GM18508 (cell line): ENCODE measurements around the gene RHEB.

Experiments
- ATAC-seq: cut with Tn5 transposase; IDR thresholded peaks from one replicate; pipeline ENCODE4 v1.9.1; 2021; ENCODE audit warnings: moderate number of reproducible peaks; ENCODE audit not compliant: insufficient read depth, unreplicated experiment

The RHEB gene, protein sequence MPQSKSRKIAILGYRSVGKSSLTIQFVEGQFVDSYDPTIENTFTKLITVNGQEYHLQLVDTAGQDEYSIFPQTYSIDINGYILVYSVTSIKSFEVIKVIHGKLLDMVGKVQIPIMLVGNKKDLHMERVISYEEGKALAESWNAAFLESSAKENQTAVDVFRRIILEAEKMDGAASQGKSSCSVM

DNA sequence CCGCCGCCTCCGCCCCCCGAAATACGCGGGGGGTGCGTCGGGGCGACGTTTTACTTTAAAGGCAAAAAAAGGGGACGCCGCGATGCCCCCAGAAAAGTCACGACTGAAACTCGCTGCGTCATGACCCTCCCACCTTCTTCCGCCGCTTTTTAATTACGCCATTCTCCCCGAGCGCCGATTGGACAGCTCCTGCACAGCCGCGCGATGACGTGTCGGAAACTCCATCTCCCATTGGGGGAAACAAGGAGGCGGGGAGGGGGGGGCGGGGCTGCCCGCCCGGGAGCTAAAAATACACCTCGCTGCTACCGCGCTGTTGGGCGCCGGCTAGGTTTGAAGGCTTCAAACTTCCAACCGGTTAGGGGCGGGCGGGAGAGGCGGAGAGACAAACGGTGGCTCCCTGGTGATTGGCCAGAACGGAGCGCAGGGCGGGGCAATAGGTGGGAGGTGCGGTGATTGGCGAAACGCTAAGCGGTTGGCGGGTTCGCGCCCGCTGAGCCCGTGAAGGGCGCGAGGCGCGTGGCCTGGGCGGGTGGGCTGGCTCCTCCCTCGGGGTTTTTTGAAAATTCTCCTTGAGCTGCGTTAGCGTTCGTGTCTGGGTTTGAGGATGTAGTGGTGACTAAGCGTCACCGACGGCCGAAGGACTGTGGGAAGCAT is at the start of gene RHEB:
TSS of gene RHEB (minus strand) at position 131 of the 654 bp plus-strand sequence. CDS start 384 bp downstream, outside the sequence.
- peak; percentile 63 for ATAC-seq

DNA sequence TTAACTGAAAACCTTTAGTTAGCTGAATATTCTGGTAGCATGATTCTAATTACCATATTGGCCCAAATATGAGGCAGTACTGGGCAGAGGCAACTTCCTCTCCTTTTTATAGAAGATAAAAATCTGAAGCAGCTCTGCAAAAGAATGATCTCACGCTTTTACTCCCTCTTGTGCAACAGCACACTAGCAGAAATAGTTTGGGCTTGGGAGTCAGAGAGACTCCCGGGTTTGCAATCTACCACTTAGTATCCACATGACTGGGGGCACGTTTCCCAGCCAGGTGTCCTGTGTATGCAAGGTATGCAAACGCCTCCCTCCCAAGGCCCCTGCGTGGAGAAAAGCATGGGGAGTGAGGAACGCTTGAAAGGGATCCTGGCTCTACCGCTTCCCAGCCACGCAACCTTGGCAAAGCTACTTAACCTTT is 47.2 kb upstream of the RHEB start:
- ATAC-seq: no peak

DNA sequence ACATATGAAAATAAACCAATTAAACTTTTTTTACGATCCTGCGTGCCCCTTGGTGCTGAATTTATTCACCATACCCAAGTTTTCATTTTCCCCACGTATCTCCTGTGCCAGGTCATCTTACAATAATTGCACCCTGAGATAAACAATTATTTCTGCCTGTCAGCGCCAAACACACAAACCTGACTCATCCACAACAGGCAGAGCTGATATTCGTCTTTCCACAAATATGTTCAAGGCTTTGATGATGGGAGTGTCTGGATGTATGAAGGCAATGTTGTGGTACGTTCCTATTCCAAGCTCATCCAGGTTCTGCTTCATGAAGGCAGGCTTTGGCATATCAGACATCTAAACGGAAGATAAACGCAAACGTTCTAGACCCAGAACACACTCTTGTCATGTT is 45.8 kb upstream of the RHEB start:
- no peak for ATAC-seq

DNA sequence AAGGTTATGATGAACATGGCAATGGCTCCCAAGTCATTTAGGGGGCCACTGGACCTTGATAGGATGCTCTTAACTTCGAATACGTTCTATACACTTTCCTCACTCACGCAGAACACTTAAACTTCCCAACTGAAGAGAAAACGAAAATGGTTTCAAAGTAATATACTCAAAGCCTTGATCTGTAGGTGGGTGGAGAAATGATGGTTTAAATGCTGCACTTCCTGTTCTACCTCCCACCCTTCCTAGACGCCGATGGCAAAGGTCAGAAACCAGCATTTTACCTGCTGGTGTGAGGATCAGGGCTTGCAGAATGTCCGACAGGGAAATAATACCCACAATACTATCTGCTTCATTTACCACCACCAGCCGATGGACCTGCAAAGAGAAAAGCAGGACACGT is 40.5 kb upstream of the RHEB start:
- no peak for ATAC-seq

DNA sequence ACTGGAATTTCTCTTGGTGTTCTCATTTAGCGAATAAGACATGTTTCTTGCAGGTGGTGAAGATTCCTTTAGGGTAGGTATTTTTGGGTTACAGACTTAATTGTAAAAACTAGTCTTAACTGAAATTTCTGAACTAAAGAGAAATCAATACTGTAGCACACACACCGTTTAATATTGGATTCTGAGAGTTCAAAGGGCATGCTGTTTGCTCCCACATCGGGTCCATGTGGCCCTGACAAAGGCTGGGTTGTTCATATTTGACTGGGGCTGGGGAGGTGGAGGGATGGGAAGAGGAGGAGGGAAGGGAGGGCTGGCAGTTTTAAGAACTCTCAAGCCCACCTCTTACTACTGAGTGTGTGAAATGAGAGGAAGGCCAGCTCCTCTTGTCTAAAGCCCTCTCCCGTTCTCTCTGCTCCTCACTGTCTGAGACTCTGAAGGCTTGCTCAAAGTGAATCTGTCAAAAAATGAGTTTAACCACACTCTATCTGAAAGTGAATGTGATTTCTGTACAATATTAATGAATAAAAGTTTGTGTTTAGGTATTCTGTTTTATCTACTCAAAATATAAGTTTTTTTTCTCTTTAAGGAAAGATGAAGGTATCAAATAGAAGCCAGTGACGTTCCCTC is 40.0 kb upstream of the RHEB start:
- no peak for ATAC-seq

DNA sequence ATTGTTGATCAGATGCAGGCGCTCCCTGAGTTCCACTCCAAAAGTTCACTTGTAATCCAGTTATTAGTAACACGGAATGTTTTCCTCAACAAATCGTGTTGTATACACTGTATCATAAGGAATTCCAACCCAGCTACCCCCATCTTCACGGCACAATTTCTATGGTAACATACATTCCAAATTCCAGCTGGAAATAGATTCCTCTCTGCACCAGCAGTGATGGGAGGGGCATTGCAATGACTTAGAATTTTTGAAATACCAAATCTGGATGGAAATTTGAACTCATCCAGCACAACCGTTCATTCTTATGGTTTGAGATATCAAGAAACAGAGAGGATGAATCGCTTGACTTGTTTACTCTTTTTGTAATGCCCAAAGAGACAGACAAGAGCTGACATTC is 38.9 kb upstream of the RHEB start:
- ATAC-seq: no peak

DNA sequence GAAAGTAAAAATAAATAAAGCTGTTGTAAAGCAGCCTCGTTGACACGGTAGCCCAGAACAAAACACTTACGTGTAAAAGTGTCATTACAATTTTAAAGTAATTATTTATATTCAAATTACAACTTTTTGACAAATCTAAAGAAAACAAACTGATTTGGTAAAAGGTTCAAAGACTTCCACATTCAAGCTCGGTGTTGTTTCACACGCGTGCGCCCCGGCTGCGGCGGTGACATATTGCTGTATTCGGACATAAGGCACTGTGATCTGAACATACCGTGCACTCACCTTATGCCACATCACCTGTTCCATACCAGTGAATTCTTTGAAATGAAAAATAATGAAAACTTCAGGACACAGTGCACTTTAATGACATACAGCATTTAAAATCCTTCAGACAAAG is 36.9 kb upstream of the RHEB start:
- no peak for ATAC-seq

DNA sequence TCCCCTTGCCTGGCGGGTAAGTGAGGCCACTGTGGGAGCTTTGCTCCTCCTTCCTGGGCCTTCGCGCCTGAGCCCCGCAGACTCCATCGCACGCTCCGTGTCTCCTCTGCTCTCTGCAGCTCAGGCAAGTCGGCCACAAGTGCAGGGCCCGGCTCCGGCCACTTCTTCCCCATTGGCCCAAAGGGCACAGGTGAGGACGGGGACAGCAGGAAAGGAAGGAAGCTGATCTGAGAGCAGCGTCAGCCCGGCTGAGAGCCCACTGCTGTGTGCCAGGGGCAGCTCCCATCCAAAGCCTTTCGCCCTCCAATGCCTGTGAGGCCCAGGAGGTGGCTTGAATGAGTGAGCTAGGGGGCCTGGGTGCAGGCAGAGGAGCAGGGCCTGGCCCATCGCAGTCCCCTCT is 33.7 kb upstream of the RHEB start:
- ATAC-seq: no peak

DNA sequence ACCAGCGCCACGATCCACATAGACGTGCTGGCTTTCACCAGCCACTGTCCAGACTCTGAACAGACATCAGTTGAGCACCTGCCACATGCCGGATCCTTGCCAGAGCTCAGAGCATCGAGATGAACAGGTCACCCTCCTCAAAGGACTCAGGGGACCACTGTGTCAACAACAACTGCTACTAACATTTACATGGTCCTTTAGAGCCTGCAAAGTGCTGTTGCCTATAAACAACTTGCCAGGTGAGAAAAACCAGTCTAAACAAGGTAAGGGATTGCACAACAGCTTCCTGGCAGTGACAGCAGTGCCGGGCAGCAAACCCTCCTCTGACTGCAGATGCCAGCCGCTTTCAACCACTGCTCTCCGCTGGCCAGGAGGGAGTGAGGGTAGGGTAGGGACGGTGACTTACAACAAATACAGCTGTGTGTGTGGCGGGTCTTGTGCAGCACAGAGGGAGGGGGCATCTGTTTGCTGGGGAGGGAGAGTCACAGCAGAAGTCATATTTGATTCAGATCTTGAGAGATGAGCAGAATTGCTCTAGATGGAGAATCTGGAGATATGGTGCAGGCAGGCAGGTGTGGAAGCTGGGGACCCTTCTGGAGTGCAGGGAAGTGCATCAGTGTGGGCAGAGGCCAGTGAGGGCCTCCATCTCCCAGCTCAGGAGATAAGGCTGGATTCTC is 32.8 kb upstream of the RHEB start:
- no peak for ATAC-seq

DNA sequence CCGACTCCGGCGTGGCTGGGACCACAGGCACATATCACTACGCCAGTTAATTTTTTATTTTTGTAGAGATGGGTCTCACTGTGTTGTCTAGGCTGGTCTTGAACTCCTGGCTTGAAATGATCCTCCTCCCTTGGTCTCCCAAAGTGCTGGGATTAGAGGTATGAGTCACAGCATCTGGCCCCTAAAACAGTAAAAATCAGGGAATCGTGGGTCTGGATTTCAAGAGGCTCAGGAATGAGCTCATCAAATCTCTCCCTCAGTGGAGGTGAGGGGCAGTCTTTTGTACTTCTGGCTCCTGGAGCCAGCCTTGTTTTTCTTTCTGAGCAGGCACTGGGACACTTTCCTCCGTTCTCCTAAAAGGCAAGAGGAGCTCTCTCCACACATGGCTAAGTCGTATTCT is 32.1 kb upstream of the RHEB start:
- no peak for ATAC-seq

DNA sequence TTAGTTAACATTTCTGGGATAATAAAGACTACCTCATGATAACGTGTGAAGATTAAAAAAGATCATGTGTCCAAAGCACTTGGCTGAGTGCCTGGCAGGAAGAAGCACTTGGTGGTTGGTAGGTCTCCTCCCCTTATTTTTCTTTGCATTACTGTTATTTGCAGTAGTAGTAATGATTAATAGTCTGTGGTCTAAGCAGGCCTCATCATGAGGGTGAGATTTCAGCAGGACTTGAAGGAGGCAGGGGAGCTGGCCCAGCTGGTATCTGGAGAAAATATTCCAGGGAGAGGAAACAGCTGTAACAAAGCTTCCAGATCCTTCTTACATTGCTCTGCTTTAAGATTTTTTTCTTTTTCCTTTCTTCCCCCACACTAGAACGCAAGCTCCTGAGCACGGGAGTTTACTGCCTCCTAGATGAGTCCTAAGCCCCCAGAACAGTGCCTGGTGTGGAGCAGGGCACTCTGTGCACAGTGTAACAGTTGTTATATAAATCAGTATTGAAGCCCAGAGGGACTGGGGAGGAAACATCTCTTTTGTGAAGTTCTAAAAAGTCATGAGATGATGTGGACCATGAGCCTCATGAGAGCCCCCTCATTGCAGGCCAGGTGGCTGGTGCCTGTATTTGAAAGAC is 31.1 kb upstream of the RHEB start:
- no peak for ATAC-seq

DNA sequence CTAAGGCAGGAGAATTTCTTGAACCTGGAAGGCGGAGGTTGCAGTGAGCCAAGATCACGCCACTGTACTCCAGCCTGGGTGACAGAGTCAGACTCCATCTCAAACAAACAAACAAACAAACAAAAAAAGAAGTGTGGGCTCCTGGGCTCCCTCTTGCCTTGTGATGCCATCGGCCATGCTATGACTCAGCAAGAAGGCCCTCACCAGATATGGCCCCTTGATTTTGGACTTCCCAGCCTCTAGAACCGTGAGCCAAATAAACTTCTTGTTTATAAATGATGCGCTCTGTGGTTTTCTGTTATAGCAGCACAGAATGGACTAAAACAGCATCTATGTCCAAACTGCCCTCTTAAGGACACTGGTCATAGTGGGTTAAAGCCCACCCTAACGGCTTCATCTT is 29.9 kb upstream of the RHEB start:
- no peak for ATAC-seq

DNA sequence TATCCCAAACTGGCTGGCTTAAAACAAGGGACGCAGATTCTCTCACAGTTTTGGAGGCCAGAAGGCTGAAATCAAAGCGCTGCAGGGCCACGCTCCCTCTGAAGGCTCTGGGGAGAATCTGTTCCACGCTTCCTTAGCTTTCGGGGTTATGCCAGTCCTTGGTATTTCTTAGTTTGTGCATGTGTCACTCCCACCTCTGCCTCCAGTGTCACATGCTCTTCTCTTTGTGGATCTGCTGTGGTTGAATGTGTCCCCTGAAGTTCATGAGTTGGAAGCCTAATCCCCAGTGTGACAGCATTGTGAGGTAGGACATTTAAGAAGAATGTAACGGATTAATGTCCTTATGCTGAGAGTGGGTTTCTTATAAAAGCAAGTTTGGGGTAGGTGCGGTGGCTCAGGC is 29.4 kb upstream of the RHEB start:
- no peak for ATAC-seq

DNA sequence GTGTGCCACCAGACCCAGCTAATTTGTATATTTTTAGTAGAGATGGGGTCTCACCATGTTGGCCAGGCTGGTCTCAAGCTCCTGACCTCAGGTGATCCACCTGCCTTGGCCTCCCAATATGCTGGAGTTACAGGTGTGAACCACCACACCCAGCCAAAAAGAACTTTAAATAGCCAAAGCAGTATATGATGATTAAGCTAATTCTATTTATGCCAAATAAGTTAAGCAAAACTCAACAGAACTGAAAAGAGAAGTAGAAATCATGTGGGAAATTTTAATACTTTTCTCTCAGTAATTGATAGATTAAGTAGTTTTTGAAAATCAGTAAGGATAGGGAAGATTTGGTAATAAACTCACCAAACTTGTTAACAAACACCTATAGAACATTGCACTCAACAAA is 24.5 kb upstream of the RHEB start:
- ATAC-seq: no peak

DNA sequence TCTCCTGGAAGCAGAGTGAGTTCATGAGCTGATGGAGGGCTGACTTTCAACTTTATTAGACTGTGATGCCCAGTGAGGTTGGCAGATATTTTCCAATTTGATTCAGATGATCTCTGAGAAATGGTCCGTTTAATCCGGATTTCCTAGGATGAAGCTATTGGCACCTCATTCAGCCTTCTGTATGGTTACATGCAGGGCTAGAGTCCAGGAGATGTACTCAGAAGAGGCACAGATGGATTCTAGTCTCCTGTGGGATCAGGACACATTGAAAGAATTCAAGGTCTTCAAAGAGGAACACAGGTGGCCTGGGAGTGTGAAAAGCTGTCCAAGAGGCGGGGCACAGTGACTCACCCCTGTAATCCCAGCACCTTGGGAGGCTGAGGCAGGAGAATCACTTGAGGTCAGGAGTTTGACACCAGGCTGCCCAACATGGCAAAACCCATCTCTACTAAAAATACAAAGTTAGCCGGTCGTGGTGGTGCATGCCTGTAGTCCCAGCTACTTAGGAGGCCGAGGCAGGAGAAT is 23.0 kb upstream of the RHEB start:
- no peak for ATAC-seq

DNA sequence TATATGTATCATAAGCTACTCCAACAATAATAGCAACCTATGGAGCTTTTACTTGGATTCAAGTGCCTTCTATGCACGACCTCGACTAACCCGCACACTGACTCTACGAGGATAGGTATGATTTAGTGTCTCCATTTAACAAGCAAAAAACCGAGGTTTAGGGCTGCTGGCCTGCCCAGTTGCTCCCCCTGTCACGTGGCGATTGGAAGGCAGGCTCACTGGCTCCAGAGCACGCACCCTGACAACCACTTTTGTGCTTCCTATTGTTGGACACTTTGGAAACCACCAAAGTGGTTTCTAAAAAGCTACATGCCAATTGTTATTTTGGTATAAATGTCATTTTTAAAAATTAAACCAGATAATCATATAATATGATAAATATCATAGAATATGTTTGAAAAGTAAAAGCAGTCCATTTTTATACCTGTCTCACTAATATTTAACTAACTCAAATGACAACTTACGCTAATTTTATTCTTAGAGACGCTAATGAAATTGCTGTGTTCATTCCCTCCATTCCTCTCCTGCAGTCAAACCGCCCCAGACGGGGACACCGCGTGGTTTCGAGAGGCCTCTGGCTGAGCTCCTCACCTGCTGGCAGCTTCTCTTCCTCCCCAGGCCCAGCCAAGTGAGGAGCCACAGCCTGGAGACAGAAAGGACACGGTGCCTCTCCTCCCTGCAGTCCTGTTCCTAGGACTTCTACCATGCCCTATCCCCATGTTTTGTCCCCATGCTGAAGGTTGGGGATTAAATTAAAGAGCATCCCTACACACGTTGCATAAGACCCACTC is 22.2 kb upstream of the RHEB start:
- ATAC-seq: no peak

DNA sequence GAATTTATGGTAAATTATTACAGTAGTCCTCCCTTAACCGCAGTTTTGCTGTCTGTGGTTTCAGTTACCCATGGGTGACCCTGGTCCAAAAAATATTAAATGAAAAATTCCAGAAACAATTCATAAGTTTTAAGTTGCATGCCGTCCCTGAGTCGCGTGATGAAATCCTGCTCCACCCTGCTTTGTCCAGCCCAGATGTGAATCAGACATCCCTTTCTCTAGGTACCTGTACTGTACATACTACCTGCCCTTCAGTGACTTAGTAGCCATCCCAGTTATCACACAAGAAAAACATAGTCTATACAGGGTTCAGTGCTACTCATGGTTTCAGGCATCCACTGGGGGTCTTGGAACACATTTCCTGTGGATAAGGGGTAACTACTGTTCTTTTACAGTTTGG is 20.5 kb upstream of the RHEB start:
- ATAC-seq: no peak

DNA sequence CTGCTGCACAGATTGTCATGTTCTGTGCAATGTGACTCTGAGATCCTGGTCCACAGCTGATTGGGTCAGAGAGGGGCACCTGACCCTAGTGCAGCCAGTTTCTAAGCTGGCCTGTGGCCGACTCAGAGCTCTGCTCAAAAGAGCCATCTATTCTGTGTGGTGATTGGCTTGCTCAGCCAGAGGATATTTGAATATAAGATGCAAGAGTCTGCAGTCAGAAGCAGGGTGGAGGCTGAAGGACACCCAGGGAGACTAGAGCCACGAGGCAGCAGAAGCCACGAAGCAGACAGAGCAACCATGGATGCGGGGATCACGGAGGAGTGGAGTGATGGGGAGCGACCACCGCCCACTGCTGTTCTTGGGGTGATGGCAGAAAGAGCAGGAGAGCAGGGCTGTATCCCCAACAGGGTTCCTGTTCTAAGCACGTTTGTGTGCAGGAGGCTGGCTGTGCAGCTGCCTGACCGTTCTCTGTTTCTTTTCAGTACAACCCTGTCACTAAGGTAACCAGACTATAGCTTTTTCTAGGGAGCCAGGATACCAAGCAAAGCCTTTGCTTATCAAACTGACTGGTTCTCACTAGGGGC is 19.5 kb upstream of the RHEB start:
- peak; percentile 62 for ATAC-seq

DNA sequence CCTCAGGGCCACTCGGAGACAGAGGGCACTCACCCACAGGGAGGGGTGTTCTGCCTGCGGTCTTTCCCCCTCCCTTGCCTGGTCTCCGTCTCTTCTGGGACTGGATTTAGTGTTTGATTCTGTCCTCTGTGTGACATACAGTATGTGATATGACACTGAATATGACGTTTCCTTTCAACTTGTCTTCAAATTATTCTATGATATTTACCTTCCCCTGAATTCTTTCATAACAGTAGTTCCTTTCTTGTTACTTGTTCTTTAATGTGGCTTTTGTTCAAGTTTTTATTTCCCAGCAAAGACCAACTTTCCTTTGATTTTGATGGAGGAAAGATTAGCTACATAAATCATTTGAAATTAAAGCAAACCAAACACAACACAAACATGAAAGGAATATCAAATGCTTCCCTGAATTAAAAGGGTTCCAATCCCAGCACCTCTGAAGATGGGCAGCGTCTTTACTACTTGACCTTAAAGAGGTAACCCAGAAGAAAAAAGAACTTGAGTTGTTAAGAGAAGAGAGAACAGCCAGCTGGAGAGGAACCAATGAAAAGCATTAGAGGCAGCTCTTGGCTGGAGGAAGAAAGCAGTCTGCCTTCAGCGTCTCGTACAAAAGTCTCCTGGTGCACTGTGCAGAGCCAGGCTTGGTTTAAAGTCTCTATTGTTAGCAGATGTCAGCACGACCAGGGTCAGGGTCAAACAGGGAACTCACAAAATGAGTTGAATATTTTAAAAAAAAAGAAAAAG is 18.3 kb upstream of the RHEB start:
- no peak for ATAC-seq
